NCI-H2029 treated with DMSO at 0.1 percent for 48 hours (cell line): ENCODE measurements around the gene STRN3.
"Not testable (repeated sequence)": the region's sequence is repeated elsewhere in the genome, so short reads cannot be mapped to it uniquely, and the experiment has no call there.

Source experiments
- DNase-seq: peaks from one replicate; lab custom pipeline; 2025; lab: John Stamatoyannopoulos, UW

Gene STRN3

GRCh38 chr14:31000629-31001338 lies 25.4 kb downstream of the STRN3 start:
- no peak for DNase-seq

- no peak for DNase-seq
Measured at GRCh38 chr14:30999038-30999773, 27.0 kb downstream of the STRN3 start.

- DNase-seq = no peak
Measured at GRCh38 chr14:30998100-30998706, 28.0 kb downstream of the STRN3 start.

- no peak for DNase-seq
Measured at GRCh38 chr14:30996892-30997659, 29.1 kb downstream of the STRN3 start.

- DNase-seq = no peak
Measured at GRCh38 chr14:30995689-30996088, 30.5 kb downstream of the STRN3 start.

- no peak for DNase-seq
Measured at GRCh38 chr14:30994681-30995620, 31.2 kb downstream of the STRN3 start.

- DNase-seq = no peak
Measured at GRCh38 chr14:30993071-30993470, 33.1 kb downstream of the STRN3 start.

GRCh38 chr14:30991408-30991807 lies 34.8 kb downstream of the STRN3 start:
- DNase-seq = no peak

- DNase-seq = no peak
Measured at GRCh38 chr14:30990770-30991169, 35.4 kb downstream of the STRN3 start.

GRCh38 chr14:30988509-30988908 lies 37.7 kb downstream of the STRN3 start:
- no peak for DNase-seq

GRCh38 chr14:30985796-30986195 lies 40.4 kb downstream of the STRN3 start:
- no peak for DNase-seq

- DNase-seq = no peak
Measured at GRCh38 chr14:30983858-30984257, 42.3 kb downstream of the STRN3 start.

GRCh38 chr14:30982533-30982932 lies 43.6 kb downstream of the STRN3 start:
- DNase-seq = no peak

GRCh38 chr14:30980980-30981379 lies 45.2 kb downstream of the STRN3 start:
- DNase-seq = no peak

GRCh38 chr14:30980106-30980704 lies 46.0 kb downstream of the STRN3 start:
- peak; percentile 95 for DNase-seq

- no peak for DNase-seq
Measured at GRCh38 chr14:30977752-30978151, 48.4 kb downstream of the STRN3 start.

GRCh38 chr14:30974628-30975027 lies 51.6 kb downstream of the STRN3 start:
- DNase-seq = peak; percentile 63

GRCh38 chr14:30972882-30973582 lies 53.1 kb downstream of the STRN3 start:
- DNase-seq = no peak

- DNase-seq = not testable (repeated sequence)
Measured at GRCh38 chr14:30972036-30972732, 54.0 kb downstream of the STRN3 start.

- no peak for DNase-seq
Measured at GRCh38 chr14:30971586-30971985, 54.6 kb downstream of the STRN3 start.
